Osteocyte (in vitro differentiated cells): ENCODE results near the gene SSPN. TPM values are rescaled to one million over a fixed set of nuclear protein-coding genes. Genes with fewer than 3 reads are reported as not detected.

Experiments
- DNase-seq: peaks from one replicate; pipeline ENCODE4 v3.0.0; 2021; ENCODE audit warnings: mixed read lengths; ENCODE audit not compliant: unreplicated experiment; ENCODE audit errors: extremely low spot score
- H3K27ac Mint-ChIP-seq: one replicate; pipeline ENCODE4 v1.8.0; 2021; ENCODE audit warnings: mild to moderate bottlenecking, mixed read lengths; ENCODE audit not compliant: unreplicated experiment
- H3K27me3 Mint-ChIP-seq: one replicate; pipeline ENCODE4 v1.8.0; 2021; ENCODE audit warnings: mixed read lengths; ENCODE audit not compliant: unreplicated experiment
- H3K36me3 Mint-ChIP-seq: one replicate; pipeline ENCODE4 v1.8.0; 2021; ENCODE audit warnings: mixed read lengths; ENCODE audit not compliant: unreplicated experiment
- H3K4me1 Mint-ChIP-seq: one replicate; pipeline ENCODE4 v1.8.0; 2021; ENCODE audit warnings: mixed read lengths; ENCODE audit not compliant: unreplicated experiment
- H3K4me3 Mint-ChIP-seq: one replicate; pipeline ENCODE4 v1.8.0; 2021; ENCODE audit warnings: mild to moderate bottlenecking, moderate library complexity, mixed read lengths; ENCODE audit not compliant: unreplicated experiment
- H3K9me3 Mint-ChIP-seq: one replicate; pipeline ENCODE4 v1.8.0; 2021; ENCODE audit warnings: mixed read lengths; ENCODE audit not compliant: unreplicated experiment
- total RNA-seq: library from RNA; stranded (reverse); gene quantifications from 2 replicates; pipeline ENCODE4 v1.2.1, GENCODE V29; 2021
- TF ChIP-seq, protein P1 (sequence below): fragments of 200-600 bp; sonication (generic); IDR thresholded peaks from 2 replicates; pipeline ENCODE4 v1.5.0; 2021; ENCODE audit warnings: antibody characterized with exemption, mild to moderate bottlenecking, moderate library complexity

SSPN gene
- total RNA-seq, 1 donor from 2014 or later: 19.2 TPM

DNA sequence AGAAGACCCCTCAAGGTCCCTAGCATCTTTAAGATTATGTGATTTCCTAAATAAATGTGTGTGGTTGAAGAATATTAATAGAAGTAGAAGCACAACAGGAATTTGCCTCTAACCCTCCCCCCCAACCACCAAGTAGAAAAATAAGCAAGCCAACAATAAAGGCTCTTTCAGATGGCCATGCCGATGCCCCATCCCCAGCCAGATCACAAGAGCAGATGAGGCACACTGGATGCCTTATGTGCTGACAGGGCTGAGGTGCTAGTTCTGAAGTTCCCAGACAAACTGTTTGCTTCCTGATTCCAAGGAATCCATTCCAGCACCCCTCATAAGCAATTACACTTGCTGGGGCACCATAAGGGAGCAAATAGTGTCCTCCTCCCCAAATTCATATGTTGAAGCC lies 90.0 kb downstream of the SSPN start:
- Mint-ChIP-seq H3K9me3 (no peaks in the 10 kb centered on the region), H3K27ac (no peak overlapping the region), H3K4me1 (no peaks in the 10 kb centered on the region), H3K36me3 (no peaks in the 10 kb centered on the region), H3K27me3 (no peaks in the 10 kb centered on the region), H3K4me3 (no peak overlapping the region)
- TF ChIP-seq, protein P1, sequence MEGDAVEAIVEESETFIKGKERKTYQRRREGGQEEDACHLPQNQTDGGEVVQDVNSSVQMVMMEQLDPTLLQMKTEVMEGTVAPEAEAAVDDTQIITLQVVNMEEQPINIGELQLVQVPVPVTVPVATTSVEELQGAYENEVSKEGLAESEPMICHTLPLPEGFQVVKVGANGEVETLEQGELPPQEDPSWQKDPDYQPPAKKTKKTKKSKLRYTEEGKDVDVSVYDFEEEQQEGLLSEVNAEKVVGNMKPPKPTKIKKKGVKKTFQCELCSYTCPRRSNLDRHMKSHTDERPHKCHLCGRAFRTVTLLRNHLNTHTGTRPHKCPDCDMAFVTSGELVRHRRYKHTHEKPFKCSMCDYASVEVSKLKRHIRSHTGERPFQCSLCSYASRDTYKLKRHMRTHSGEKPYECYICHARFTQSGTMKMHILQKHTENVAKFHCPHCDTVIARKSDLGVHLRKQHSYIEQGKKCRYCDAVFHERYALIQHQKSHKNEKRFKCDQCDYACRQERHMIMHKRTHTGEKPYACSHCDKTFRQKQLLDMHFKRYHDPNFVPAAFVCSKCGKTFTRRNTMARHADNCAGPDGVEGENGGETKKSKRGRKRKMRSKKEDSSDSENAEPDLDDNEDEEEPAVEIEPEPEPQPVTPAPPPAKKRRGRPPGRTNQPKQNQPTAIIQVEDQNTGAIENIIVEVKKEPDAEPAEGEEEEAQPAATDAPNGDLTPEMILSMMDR: no peak
- no peak for DNase-seq

DNA sequence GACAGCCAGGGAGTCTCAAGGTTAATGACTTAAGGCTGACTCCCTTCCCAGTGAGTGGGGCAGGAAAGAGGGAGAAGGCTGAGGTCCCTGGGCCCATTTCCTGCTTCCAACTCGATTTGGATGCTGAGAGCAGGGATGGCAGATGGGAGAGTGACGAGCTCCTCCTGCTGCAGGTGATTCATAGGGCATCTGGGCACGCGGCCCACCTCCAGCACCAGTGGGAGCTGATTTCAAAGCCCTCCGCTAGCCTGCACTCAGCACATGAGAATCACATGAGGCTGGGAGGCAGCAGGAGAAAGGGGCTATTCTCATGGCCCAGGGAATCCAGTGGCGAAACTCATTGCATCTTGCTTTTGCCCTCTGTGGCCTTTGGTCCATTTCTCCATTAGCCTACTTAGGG lies 90.8 kb downstream of the SSPN start:
- H3K27ac Mint-ChIP-seq: no peak overlapping the region
- H3K9me3 Mint-ChIP-seq: no peaks in the 10 kb centered on the region
- no peaks in the 10 kb centered on the region for H3K27me3 Mint-ChIP-seq
- DNase-seq: no peak
- no peaks in the 10 kb centered on the region for H3K4me1 Mint-ChIP-seq
- TF ChIP-seq, protein P1: no peak
- H3K36me3 Mint-ChIP-seq: no peaks in the 10 kb centered on the region
- no peak overlapping the region for H3K4me3 Mint-ChIP-seq

DNA sequence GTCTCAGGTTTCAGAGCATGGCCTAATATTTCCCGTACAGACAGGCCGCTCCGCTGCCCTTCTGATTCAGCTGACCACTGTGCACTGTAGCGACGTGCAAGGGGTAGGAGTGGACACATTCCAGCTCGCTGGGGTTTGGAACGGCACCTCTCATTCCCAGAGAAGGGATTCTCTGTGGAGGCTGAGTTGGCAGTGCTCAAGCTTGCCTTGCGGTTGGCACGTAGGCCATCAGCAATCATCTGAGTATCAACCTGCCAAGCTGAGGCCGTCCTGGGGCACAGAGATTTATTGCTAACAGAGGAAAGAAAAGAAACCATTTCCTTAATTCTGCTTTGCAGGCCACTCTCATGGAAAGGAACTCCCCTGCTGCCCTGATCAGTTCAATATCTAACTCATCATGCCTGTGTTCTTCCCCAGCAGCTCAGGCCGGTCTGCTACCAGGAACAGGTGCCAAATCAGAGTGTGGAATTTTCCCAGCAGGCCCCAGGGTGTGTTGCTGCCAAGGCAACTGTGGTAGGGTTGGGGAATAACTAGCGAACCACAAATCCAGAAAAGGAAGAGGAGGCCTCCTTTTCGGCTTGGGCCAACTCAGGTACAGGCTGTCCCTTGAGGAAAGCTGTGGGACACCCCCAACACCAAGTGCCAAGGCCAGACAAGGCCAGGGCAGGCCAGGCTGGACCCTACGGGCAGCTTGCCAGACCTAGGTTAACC lies 92.5 kb downstream of the SSPN start:
- Mint-ChIP-seq H3K27ac (no peak overlapping the region), H3K4me1 (no peaks in the 10 kb centered on the region), H3K9me3 (no peaks in the 10 kb centered on the region), H3K36me3 (no peaks in the 10 kb centered on the region), H3K4me3 (no peak overlapping the region), H3K27me3 (no peaks in the 10 kb centered on the region)
- TF ChIP-seq, protein P1: no peak
- DNase-seq: no peak

DNA sequence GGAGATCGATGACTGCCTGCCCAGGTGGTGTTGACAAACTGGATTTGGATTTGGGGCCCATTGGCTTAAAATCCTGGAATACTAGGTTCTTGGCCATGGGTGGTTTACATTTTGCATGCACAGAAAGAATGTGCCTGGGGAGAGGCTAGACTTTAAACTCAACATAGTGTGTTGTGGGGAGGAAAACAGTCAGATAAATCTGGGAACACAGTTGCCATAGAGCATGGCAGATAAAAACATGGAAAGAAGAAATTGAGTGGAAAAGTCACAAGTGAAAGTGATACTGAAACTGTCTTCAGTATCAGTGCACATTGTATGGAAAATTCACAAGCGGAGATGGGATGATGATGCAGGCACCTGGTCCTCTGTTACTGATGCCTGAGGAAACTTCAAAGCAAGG lies 95.2 kb downstream of the SSPN start:
- no peaks in the 10 kb centered on the region for H3K9me3 Mint-ChIP-seq
- H3K4me1 Mint-ChIP-seq: no peaks in the 10 kb centered on the region
- TF ChIP-seq, protein P1: no peak
- no peak for DNase-seq
- no peaks in the 10 kb centered on the region for H3K27me3 Mint-ChIP-seq
- no peak overlapping the region for H3K4me3 Mint-ChIP-seq
- H3K36me3 Mint-ChIP-seq: no peaks in the 10 kb centered on the region
- no peak overlapping the region for H3K27ac Mint-ChIP-seq

DNA sequence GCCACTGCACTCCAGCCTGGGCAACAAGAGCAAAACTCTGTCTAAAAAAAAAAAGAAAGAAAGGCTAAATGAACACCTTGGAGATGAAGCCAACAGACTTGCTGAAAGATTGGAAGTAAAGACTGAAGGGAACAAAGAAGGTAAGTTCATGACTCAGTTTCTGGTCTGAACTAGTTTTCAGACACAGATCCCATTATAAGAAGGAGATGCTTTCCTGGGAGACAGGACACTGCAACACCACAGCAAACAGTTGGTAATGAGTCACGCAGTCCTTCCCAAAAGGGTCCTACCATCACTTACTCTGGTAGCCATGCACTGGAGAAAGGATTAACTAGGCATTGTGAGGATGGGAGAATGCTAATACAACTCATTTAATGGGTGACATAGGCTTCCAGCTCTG lies 97.2 kb downstream of the SSPN start:
- no peaks in the 10 kb centered on the region for H3K36me3 Mint-ChIP-seq
- H3K4me1 Mint-ChIP-seq: no peaks in the 10 kb centered on the region
- no peak overlapping the region for H3K27ac Mint-ChIP-seq
- H3K4me3 Mint-ChIP-seq: no peak overlapping the region
- TF ChIP-seq, protein P1: no peak
- DNase-seq: no peak
- H3K27me3 Mint-ChIP-seq: no peaks in the 10 kb centered on the region
- H3K9me3 Mint-ChIP-seq: no peaks in the 10 kb centered on the region
